ENCODE measurements around the gene RHBDL2. TPM values are rescaled to one million over a fixed set of nuclear protein-coding genes. Genes with fewer than 3 reads are reported as not detected.

Gene RHBDL2
- total RNA-seq, 1 experiment from 2014 or later, result 10.9 TPM

- no peak for DNase-seq
- intact Hi-C loops (cut with micrococcal nuclease; ENCODE audit: unreplicated experiment), result no loop called here
- Mint-ChIP-seq H3K4me1 (ENCODE audit: low read depth, unreplicated experiment) (no peaks in the 10 kb centered on the region), H3K27me3 (ENCODE audit: unreplicated experiment) (no peaks in the 10 kb centered on the region), H3K36me3 (ENCODE audit: insufficient read depth, unreplicated experiment) (no peaks in the 10 kb centered on the region), H3K4me3 (ENCODE audit: low read depth, unreplicated experiment) (no peak overlapping the region), H3K9me3 (ENCODE audit: low read depth, unreplicated experiment) (no peaks in the 10 kb centered on the region), H3K27ac (ENCODE audit: unreplicated experiment) (no peak overlapping the region)
- CTCF ChIA-PET, result no interaction called here
- no peak for TF ChIP-seq CTCF (IDR thresholded peaks at IDR 0.05; ENCODE audit: unreplicated experiment)
- BruUV-seq (replicated peaks), result no TSS peak
Observed at GRCh38 chr1:38929054-38929453, 12.6 kb downstream of the RHBDL2 start.

- no peaks in the 10 kb centered on the region for H3K9me3 Mint-ChIP-seq (ENCODE audit: low read depth, unreplicated experiment)
- H3K27me3 Mint-ChIP-seq (ENCODE audit: unreplicated experiment), result no peaks in the 10 kb centered on the region
- H3K4me3 Mint-ChIP-seq (ENCODE audit: low read depth, unreplicated experiment), result no peak overlapping the region
- BruUV-seq (replicated peaks), result no TSS peak
- no peak for TF ChIP-seq CTCF (IDR thresholded peaks at IDR 0.05; ENCODE audit: unreplicated experiment)
- no peak for DNase-seq
- no peaks in the 10 kb centered on the region for H3K36me3 Mint-ChIP-seq (ENCODE audit: insufficient read depth, unreplicated experiment)
- no peaks in the 10 kb centered on the region for H3K4me1 Mint-ChIP-seq (ENCODE audit: low read depth, unreplicated experiment)
- H3K27ac Mint-ChIP-seq (ENCODE audit: unreplicated experiment), result no peak overlapping the region
- CTCF ChIA-PET, result no interaction called here
- intact Hi-C loops (cut with micrococcal nuclease; ENCODE audit: unreplicated experiment), result no loop called here
Observed at GRCh38 chr1:38926091-38926490, 15.5 kb downstream of the RHBDL2 start.

GRCh38 chr1:38925391-38925790 is 16.2 kb downstream of the RHBDL2 start:
- Mint-ChIP-seq H3K27me3 (ENCODE audit: unreplicated experiment) (no peaks in the 10 kb centered on the region), H3K4me1 (ENCODE audit: low read depth, unreplicated experiment) (no peaks in the 10 kb centered on the region), H3K4me3 (ENCODE audit: low read depth, unreplicated experiment) (no peak overlapping the region), H3K36me3 (ENCODE audit: insufficient read depth, unreplicated experiment) (no peaks in the 10 kb centered on the region), H3K27ac (ENCODE audit: unreplicated experiment) (no peak overlapping the region), H3K9me3 (ENCODE audit: low read depth, unreplicated experiment) (no peaks in the 10 kb centered on the region)
- intact Hi-C loops (cut with micrococcal nuclease; ENCODE audit: unreplicated experiment), result no loop called here
- BruUV-seq (replicated peaks), result no TSS peak
- CTCF ChIA-PET, result no interaction called here
- no peak for DNase-seq
- no peak for TF ChIP-seq CTCF (IDR thresholded peaks at IDR 0.05; ENCODE audit: unreplicated experiment)

- CTCF ChIA-PET, result no interaction called here
- TF ChIP-seq CTCF (IDR thresholded peaks at IDR 0.05; ENCODE audit: unreplicated experiment), result no peak
- H3K4me1 Mint-ChIP-seq (ENCODE audit: low read depth, unreplicated experiment), result no peaks in the 10 kb centered on the region
- BruUV-seq (replicated peaks), result no TSS peak
- H3K9me3 Mint-ChIP-seq (ENCODE audit: low read depth, unreplicated experiment), result no peaks in the 10 kb centered on the region
- intact Hi-C loops (cut with micrococcal nuclease; ENCODE audit: unreplicated experiment), result no loop called here
- H3K27me3 Mint-ChIP-seq (ENCODE audit: unreplicated experiment), result no peaks in the 10 kb centered on the region
- H3K27ac Mint-ChIP-seq (ENCODE audit: unreplicated experiment), result no peak overlapping the region
- H3K36me3 Mint-ChIP-seq (ENCODE audit: insufficient read depth, unreplicated experiment), result no peaks in the 10 kb centered on the region
- H3K4me3 Mint-ChIP-seq (ENCODE audit: low read depth, unreplicated experiment), result no peak overlapping the region
- DNase-seq, result no peak
Observed at GRCh38 chr1:38923607-38924006, 18.0 kb downstream of the RHBDL2 start.
